ENCODE measurements around the gene PSMC3IP.

Gene PSMC3IP

DNA sequence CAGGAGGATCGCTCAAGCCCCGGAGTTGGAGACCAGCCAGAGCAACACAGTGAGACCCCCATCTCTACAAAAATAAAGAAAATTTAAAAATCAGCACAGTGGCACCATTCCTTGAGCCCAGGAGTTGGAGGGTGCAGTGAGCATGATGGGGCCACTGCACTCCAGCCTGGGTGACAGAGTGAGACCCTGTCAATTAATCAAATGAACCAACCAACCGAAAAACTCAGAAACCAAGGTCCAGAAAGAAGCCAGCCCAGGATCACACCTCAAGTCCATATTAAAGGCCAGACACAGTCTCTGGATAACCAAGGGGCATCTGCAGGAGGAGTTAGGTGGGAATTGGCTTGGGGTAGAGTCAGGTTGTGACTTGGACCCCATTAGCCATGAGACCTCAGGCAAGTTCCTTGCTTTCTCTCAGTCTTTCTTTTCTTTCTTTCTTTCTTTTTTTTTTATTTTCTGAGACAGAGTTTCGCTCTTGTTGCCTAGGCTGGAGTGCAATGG lies 22.4 kb downstream of the PSMC3IP start:
- no peak for TF ChIP-seq CTCF (IDR thresholded peaks at IDR 0.05; ENCODE audit: borderline replicate concordance, insufficient read depth, low read depth, low read length)

GRCh38 chr17:42554250-42555121 lies 23.0 kb downstream of the PSMC3IP start:
- H3K4me3 ChIP-seq (ENCODE audit: low read depth, low read length): peak overlapping the region; percentile 79

More for the DNA sequence above, 22.4 kb downstream of the PSMC3IP start:
- peak overlapping the region; percentile 79 for H3K4me3 ChIP-seq (ENCODE audit: low read depth, low read length)

DNA sequence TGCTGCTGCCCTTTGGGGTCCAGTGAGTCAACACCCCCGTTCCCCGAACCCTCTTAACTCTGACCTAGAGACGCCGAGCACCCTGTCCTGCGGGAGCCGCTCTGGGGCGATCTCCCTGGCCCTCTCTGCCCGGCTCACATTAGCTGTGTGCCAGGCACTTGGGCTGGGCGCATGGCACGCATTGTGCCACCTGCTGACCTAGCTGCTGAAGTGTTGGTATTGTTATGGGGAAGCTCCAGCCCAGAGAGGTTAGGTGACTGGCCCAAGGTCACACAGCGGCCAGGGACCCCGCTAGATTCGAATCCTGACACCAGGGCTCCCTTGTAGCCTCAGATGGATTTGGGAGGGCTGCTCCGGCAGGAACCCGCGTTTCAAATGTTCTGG lies 23.7 kb downstream of the PSMC3IP start:
- H3K4me3 ChIP-seq (ENCODE audit: low read depth, low read length): peak overlapping the region; percentile 79
- no peak for TF ChIP-seq CTCF (IDR thresholded peaks at IDR 0.05; ENCODE audit: borderline replicate concordance, insufficient read depth, low read depth, low read length)

More at GRCh38 chr17:42554250-42555121, 23.0 kb downstream of the PSMC3IP start:
- TF ChIP-seq CTCF (IDR thresholded peaks at IDR 0.05; ENCODE audit: borderline replicate concordance, insufficient read depth, low read depth, low read length): no peak

DNA sequence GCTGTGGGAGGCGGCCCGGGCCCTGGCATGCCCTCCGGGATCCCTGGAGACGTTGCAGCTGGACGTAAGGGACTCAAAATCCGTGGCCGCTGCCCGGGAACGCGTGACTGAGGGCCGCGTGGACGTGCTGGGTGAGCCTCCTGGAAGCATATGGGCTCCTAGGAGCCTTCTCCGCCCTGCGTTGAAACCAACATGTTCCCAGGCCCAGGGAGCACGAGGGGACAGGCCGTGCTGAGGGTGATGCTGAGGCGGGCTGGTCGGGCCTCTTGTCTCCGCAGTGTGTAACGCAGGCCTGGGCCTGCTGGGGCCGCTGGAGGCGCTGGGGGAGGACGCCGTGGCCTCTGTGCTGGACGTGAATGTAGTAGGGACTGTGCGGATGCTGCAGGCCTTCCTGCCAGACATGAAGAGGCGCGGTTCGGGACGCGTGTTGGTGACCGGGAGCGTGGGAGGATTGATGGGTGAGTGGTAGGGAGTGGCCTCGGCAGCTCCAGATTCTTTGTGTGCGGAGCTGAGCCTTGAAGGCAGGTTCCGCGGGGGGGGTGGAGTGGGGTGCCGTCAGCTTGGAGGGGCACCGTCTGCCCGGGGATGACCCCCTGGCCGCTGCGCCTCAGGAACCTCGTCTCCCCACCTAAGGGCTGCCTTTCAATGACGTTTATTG lies 24.2 kb downstream of the PSMC3IP start:
- no peak overlapping the region for H3K4me3 ChIP-seq (ENCODE audit: low read depth, low read length)
- TF ChIP-seq CTCF (IDR thresholded peaks at IDR 0.05; ENCODE audit: borderline replicate concordance, insufficient read depth, low read depth, low read length): no peak

DNA sequence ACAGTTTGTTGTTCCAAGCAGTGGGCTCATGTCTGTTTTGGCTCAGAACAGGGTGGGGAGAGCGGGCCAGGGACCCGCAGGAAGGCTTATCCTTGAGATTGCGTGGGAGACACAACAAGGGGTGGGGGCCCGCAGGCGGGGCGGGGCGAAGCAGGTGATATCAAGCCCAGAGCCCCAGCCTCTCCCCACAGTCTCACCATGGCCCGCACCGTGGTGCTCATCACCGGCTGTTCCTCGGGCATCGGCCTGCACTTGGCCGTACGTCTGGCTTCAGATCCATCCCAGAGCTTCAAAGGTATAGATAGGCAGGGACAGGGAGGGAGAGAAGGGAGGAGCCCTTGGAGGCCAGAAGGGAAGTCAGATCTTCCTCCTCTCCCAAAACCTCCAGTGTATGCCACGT lies 24.8 kb downstream of the PSMC3IP start, which contains the start of gene HSD17B1:
Gene HSD17B1 (plus strand): TSS at position 188 of the 400 bp plus-strand sequence. CDS start 11 bp downstream, at position 199.
- peak within 1 kb of the TSS; percentile 79 for H3K4me3 ChIP-seq (ENCODE audit: low read depth, low read length)

- no peak for TF ChIP-seq CTCF (IDR thresholded peaks at IDR 0.05; ENCODE audit: borderline replicate concordance, insufficient read depth, low read depth, low read length)
- no peak overlapping the region for H3K4me3 ChIP-seq (ENCODE audit: low read depth, low read length)
Observed at GRCh38 chr17:42548993-42549755, 28.4 kb downstream of the PSMC3IP start.

All from GM12875 (cell line).